H1 (cell line): ENCODE data around the gene DHTKD1. TPM values are rescaled to one million over a fixed set of nuclear protein-coding genes. Genes with fewer than 3 reads are reported as not detected.

ENCODE experiments used
- CHD7 ChIP-seq: fragments of 300-600 bp; sonication (generic); IDR thresholded peaks from 2 replicates; pipeline ENCODE4 v1.7.1; 2012; ENCODE audit warnings: low read length, moderate library complexity, mild to moderate bottlenecking, inconsistent platforms; ENCODE audit not compliant: insufficient replicate concordance
- E2F6 ChIP-seq: IDR thresholded peaks from 2 replicates; pipeline ENCODE4 v1.6.1; 2012; ENCODE audit warnings: inconsistent platforms
- POLR2A ChIP-seq, 2 experiments: IDR thresholded peaks; 1 replicate in 1 of 2; 2 replicates in 1 of 2; pipeline ENCODE4 v1.6.1; 2011; ENCODE audit warnings: low read depth in 2 of 2, low read length in 2 of 2, mild to moderate bottlenecking in 2 of 2; ENCODE audit errors: control extremely low read depth in 1 of 2
- SAP30 ChIP-seq: fragments of 300-600 bp; sonication (generic); IDR thresholded peaks from 2 replicates; pipeline ENCODE4 v1.7.1; 2012; ENCODE audit warnings: low read length, moderate library complexity, mild to moderate bottlenecking, inconsistent platforms; ENCODE audit not compliant: insufficient read depth, insufficient replicate concordance
- polyA plus RNA-seq, 7 experiments: library from polyadenylated mRNA; depleted of rRNA in 3 of 7; stranded (reverse) in 5 of 7; unstranded in 2 of 7; fragments of >200 nt in 5 of 7; fragments of 200-250 nt in 2 of 7; gene quantifications; 1 replicate in 5 of 7; 2 replicates in 1 of 7; 4 replicates in 1 of 7; pipeline versions ENCODE4 v1.2.1 to v1.2.3, GENCODE V29; 2011 to 2013; ENCODE audit warnings: missing spikeins in 2 of 7, mixed read lengths in 2 of 7
- total RNA-seq: library from RNA; stranded (reverse); fragmentation: NEBNext Ultra II Directional; extraction: Animal tissue kit (Norgen Biotek cat#: 25700); gene quantifications from 2 replicates; pipeline ENCODE4 v1.2.1, GENCODE V29; 2021

The DHTKD1 gene
- total and polyA plus RNA-seq, 2 of the 8 experiments (the other 6 are each of a cell fraction or from before 2014, with no cell fraction given), result 49.8 to 74.9 TPM

GRCh38 chr10:12113627-12114026, 44.9 kb downstream of the DHTKD1 start (continued):
- no peak for TF ChIP-seq CHD7
- no peak for TF ChIP-seq E2F6
- TF ChIP-seq SAP30, result no peak
- TF ChIP-seq POLR2A (IDR thresholded peaks at IDR 0.05; ENCODE audit: control extremely low read depth in 1 of 2, low read depth in 2 of 2, low read length in 2 of 2), result no peak
